DOHH2 (cell line): ENCODE results near the gene PDCD7.
"Not testable (repeated sequence)": the region's sequence is repeated elsewhere in the genome, so short reads cannot be mapped to it uniquely, and the experiment has no call there.

Experiments
- H3F3A ChIP-seq: fragments of 200-600 bp; sonication (generic), shearing (Covaris generic); 2 replicates; pipeline ENCODE4 v1.6.0; 2016; ENCODE audit warnings: antibody characterized with exemption, mild to moderate bottlenecking; ENCODE audit not compliant: control insufficient read depth, insufficient read depth
- H3K27ac ChIP-seq: fragments of 200-600 bp; sonication (generic); 2 replicates; pipeline ENCODE4 v1.5.1; 2014; ENCODE audit warnings: low read depth, mild to moderate bottlenecking, low read length, moderate library complexity
- H3K27me3 ChIP-seq: fragments of 200-600 bp; sonication (generic); 2 replicates; pipeline ENCODE4 v1.6.1; 2014; ENCODE audit warnings: mild to moderate bottlenecking, low read length, mixed read lengths; ENCODE audit not compliant: control insufficient read depth
- H3K36me3 ChIP-seq: fragments of 200-600 bp; sonication (generic); 2 replicates; pipeline ENCODE4 v1.6.1; 2014; ENCODE audit warnings: mild to moderate bottlenecking, low read length, moderate library complexity, mixed read lengths; ENCODE audit not compliant: control insufficient read depth
- H3K4me1 ChIP-seq: fragments of 200-600 bp; sonication (generic); 2 replicates; pipeline ENCODE4 v1.6.1; 2014; ENCODE audit warnings: mild to moderate bottlenecking, low read length, mixed read lengths; ENCODE audit not compliant: control insufficient read depth
- H3K4me2 ChIP-seq: fragments of 200-600 bp; sonication (generic); 2 replicates; pipeline ENCODE4 v1.6.0; 2014; ENCODE audit warnings: mild to moderate bottlenecking, low read length, moderate library complexity
- H3K4me3 ChIP-seq: fragments of 200-600 bp; sonication (generic); 2 replicates; pipeline ENCODE4 v1.5.1; 2014; ENCODE audit warnings: mild to moderate bottlenecking, low read length, mixed read lengths
- H3K79me2 ChIP-seq: fragments of 200-600 bp; sonication (generic); 2 replicates; pipeline ENCODE4 v1.6.1; 2014; ENCODE audit warnings: mild to moderate bottlenecking, low read length, mixed read lengths; ENCODE audit not compliant: control insufficient read depth
- H3K9me2 ChIP-seq: fragments of 200-600 bp; sonication (generic); replicated peaks from 2 replicates; pipeline ENCODE4 v1.6.1; 2014; ENCODE audit warnings: mild to moderate bottlenecking, low read length, mixed read lengths; ENCODE audit not compliant: control insufficient read depth
- H3K9me3 ChIP-seq: fragments of 200-600 bp; sonication (generic); 2 replicates; pipeline ENCODE4 v1.6.1; 2014; ENCODE audit warnings: antibody characterized with exemption, low read length, mixed read lengths; ENCODE audit not compliant: control insufficient read depth, insufficient read depth
- H4K20me1 ChIP-seq: fragments of 200-600 bp; sonication (generic); 2 replicates; pipeline ENCODE4 v1.6.0; 2014; ENCODE audit warnings: low read depth, mild to moderate bottlenecking, antibody characterized with exemption, low read length, moderate library complexity; ENCODE audit not compliant: control insufficient read depth, insufficient read depth
- EZH2phosphoT487 ChIP-seq: fragments of 200-600 bp; sonication (generic); IDR thresholded peaks from 2 replicates; pipeline ENCODE4 v1.6.1; 2017; ENCODE audit warnings: borderline replicate concordance, mild to moderate bottlenecking, antibody characterized with exemption, low read length, moderate library complexity, mixed read lengths
- TF ChIP-seq, protein P1 (sequence below): fragments of 200-600 bp; sonication (generic); IDR thresholded peaks from one replicate; pipeline ENCODE4 v1.5.1; 2014; ENCODE audit warnings: antibody characterized with exemption, mild to moderate bottlenecking, low read depth, low read length; ENCODE audit not compliant: poor library complexity, severe bottlenecking

PDCD7 gene

DNA sequence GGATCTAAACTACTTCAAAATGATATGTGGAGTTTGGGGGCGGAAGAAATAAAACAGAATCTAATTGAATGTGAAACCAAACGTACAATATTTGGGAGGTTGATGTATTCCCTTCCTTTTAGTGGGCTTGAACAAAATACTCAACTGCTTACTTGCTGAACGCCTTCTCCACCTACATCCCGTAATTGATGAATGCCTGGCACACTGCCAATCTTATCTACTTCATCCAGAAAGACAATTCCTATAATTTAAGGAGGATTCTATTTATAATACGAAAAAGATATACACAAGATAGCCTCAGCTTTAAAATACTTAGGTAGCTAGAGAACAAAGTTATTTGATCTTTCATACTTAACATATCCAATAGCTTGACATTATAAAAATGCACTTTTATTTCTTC lies 23.1 kb upstream of the PDCD7 start:
- no peaks in the 10 kb centered on the region for H3K9me3 ChIP-seq
- H3F3A ChIP-seq = peaks cover 8% of the 10 kb centered on the region
- no peak overlapping the region for H3K27ac ChIP-seq
- no peak overlapping the region for H3K4me3 ChIP-seq
- peaks cover 85% of the 10 kb centered on the region for H3K36me3 ChIP-seq
- no peak overlapping the region for H3K4me2 ChIP-seq
- no peaks in the 10 kb centered on the region for H3K9me2 ChIP-seq
- H3K4me1 ChIP-seq = no peaks in the 10 kb centered on the region
- H3K79me2 ChIP-seq = no peaks in the 10 kb centered on the region; the same call in 1 of the 2 replicates
- no peaks in the 10 kb centered on the region for H3K27me3 ChIP-seq
- TF ChIP-seq EZH2phosphoT487 = no peak
- TF ChIP-seq, protein P1, sequence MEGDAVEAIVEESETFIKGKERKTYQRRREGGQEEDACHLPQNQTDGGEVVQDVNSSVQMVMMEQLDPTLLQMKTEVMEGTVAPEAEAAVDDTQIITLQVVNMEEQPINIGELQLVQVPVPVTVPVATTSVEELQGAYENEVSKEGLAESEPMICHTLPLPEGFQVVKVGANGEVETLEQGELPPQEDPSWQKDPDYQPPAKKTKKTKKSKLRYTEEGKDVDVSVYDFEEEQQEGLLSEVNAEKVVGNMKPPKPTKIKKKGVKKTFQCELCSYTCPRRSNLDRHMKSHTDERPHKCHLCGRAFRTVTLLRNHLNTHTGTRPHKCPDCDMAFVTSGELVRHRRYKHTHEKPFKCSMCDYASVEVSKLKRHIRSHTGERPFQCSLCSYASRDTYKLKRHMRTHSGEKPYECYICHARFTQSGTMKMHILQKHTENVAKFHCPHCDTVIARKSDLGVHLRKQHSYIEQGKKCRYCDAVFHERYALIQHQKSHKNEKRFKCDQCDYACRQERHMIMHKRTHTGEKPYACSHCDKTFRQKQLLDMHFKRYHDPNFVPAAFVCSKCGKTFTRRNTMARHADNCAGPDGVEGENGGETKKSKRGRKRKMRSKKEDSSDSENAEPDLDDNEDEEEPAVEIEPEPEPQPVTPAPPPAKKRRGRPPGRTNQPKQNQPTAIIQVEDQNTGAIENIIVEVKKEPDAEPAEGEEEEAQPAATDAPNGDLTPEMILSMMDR = no peak
- H4K20me1 ChIP-seq = no peaks in the 10 kb centered on the region

DNA sequence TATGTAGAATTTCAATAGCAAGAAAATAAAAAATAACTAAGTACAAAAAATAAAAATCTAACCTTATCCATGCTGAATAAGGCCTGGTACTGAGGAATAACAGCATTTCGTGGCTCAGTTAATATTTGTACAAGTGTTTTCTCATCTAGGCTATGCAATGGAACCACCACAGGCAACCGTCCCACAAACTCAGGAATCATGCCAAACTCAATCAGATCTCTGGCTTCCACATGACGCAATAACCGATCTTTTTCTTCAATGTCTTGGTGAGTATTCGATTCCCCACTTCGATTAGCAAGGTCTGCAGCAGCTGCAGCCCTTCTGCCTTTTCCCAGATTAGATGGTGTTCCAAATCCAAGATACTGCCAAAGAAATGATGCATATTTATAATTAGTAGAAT lies 21.1 kb upstream of the PDCD7 start:
- H3K79me2 ChIP-seq = no peaks in the 10 kb centered on the region
- no peak overlapping the region for H3K4me3 ChIP-seq
- H3K27me3 ChIP-seq = no peaks in the 10 kb centered on the region
- H3K9me2 ChIP-seq = no peaks in the 10 kb centered on the region
- no peak overlapping the region for H3K27ac ChIP-seq
- H3K9me3 ChIP-seq = no peaks in the 10 kb centered on the region
- H4K20me1 ChIP-seq = no peaks in the 10 kb centered on the region
- H3F3A ChIP-seq = peaks cover 6% of the 10 kb centered on the region; the same call in 1 of the 2 replicates
- TF ChIP-seq, protein P1 = no peak
- no peak for TF ChIP-seq EZH2phosphoT487
- H3K36me3 ChIP-seq = peaks cover 90% of the 10 kb centered on the region
- no peaks in the 10 kb centered on the region for H3K4me1 ChIP-seq
- no peak overlapping the region for H3K4me2 ChIP-seq

DNA sequence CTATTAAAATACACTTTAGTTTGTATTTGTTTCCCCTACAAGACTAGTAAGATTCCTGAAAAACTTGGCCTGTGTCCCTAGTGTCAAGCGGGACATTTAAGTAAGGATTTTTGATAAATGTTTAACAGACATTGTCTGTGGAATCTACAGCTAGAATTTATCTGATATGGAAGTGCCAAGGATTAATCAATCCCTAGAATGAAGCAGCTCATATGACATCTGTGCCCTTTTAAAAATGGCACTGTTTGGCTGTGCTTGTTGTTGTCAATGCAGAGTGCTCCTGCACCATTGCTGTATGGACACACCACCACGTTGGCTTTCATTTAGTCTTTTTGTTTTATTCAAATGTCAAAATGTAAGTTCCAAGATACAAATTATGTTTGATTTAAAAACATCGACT lies 14.3 kb upstream of the PDCD7 start:
- H3K36me3 ChIP-seq = peaks cover 42% of the 10 kb centered on the region
- H3K27ac ChIP-seq = no peak overlapping the region
- H3K4me2 ChIP-seq = no peak overlapping the region
- H3K79me2 ChIP-seq = no peaks in the 10 kb centered on the region
- H3F3A ChIP-seq = peaks cover 5% of the 10 kb centered on the region; the same call in 1 of the 2 replicates
- H3K9me3 ChIP-seq = no peaks in the 10 kb centered on the region
- no peaks in the 10 kb centered on the region for H3K9me2 ChIP-seq
- no peak overlapping the region for H3K4me3 ChIP-seq
- no peaks in the 10 kb centered on the region for H3K4me1 ChIP-seq
- no peaks in the 10 kb centered on the region for H3K27me3 ChIP-seq
- no peaks in the 10 kb centered on the region for H4K20me1 ChIP-seq
- no peak for TF ChIP-seq EZH2phosphoT487
- TF ChIP-seq, protein P1 = no peak

DNA sequence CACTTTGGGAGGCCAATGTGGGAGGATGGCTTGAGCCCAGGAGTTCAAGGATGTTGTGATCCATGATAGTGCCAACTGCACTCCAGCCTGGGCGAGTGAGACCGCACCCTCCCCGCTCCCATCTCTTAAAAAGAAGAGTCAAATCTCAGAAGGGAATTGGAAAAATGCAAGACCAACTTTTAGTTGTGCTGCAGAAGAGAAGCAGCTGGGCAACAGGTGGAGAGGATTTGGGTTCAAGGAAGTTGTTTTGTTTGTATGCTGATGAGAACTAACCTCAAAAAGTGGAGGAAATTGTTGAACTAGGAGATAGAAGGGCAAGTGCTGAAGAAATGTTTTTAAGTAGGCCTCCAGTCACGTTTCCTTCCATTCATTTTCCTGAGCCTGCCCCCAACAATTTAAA lies 12.8 kb upstream of the PDCD7 start:
- no peak for TF ChIP-seq EZH2phosphoT487
- TF ChIP-seq, protein P1 = no peak
- H3K4me1 ChIP-seq = no peaks in the 10 kb centered on the region
- no peaks in the 10 kb centered on the region for H3K27me3 ChIP-seq

DNA sequence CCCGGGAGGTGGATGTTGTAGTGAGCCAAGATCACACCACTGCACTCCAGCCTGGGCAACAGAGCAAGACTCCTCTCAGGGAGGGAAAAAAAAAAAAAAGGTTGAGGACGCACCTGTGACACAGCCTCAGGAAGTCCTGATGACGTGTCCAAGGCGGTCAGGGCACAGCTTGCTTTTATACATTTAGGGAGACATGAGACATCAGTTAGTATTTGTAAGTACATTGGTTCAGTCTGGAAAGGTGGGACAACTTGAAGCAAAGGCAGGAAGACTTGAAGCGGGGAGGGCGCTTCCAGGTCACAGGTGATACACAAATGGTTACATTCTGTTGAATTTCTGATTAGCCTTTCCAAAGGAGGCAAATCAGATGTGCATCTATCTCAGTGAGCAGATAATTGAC lies 5.0 kb upstream of the PDCD7 start:
- H3K4me2 ChIP-seq, H3K9me2 ChIP-seq, H3K27me3 ChIP-seq, H3K27ac ChIP-seq, H3K4me3 ChIP-seq, H4K20me1 ChIP-seq, H3K79me2 ChIP-seq, H3F3A ChIP-seq, H3K36me3 ChIP-seq: not testable (repeated sequence)
- H3K9me3 ChIP-seq = peaks cover 11% of the 10 kb centered on the region
- H3K4me1 ChIP-seq = peaks cover 11% of the 10 kb centered on the region

More for the DNA sequence above, 12.8 kb upstream of the PDCD7 start:
- Histone ChIP-seq H3F3A (peaks cover 5% of the 10 kb centered on the region; the same call in 1 of the 2 replicates), H3K27ac (no peak overlapping the region), H3K9me3 (no peaks in the 10 kb centered on the region), H3K4me2 (no peak overlapping the region), H3K4me3 (no peak overlapping the region), H3K9me2 (no peaks in the 10 kb centered on the region), H3K79me2 (no peaks in the 10 kb centered on the region), H3K36me3 (peaks cover 32% of the 10 kb centered on the region), H4K20me1 (no peaks in the 10 kb centered on the region)
